SU-DHL-6 (cell line): ENCODE measurements around the gene LENEP.

Experiments used
- EZH2phosphoT487 ChIP-seq: fragments of 200-600 bp; sonication (generic), shearing (Covaris generic); conservative IDR thresholded peaks from 2 replicates; pipeline ENCODE4 v1.6.1; 2018; ENCODE audit warnings: mild to moderate bottlenecking, antibody characterized with exemption, low read length, moderate library complexity, mixed read lengths
- TF ChIP-seq, protein P1 (sequence below): fragments of 200-600 bp; sonication (generic); IDR thresholded peaks from one replicate; pipeline ENCODE4 v1.5.1; 2017; ENCODE audit warnings: antibody characterized with exemption, mild to moderate bottlenecking, low read length, moderate library complexity; ENCODE audit not compliant: insufficient read depth, poor library complexity, severe bottlenecking

- TF ChIP-seq EZH2phosphoT487, result no peak
- TF ChIP-seq, protein P1, sequence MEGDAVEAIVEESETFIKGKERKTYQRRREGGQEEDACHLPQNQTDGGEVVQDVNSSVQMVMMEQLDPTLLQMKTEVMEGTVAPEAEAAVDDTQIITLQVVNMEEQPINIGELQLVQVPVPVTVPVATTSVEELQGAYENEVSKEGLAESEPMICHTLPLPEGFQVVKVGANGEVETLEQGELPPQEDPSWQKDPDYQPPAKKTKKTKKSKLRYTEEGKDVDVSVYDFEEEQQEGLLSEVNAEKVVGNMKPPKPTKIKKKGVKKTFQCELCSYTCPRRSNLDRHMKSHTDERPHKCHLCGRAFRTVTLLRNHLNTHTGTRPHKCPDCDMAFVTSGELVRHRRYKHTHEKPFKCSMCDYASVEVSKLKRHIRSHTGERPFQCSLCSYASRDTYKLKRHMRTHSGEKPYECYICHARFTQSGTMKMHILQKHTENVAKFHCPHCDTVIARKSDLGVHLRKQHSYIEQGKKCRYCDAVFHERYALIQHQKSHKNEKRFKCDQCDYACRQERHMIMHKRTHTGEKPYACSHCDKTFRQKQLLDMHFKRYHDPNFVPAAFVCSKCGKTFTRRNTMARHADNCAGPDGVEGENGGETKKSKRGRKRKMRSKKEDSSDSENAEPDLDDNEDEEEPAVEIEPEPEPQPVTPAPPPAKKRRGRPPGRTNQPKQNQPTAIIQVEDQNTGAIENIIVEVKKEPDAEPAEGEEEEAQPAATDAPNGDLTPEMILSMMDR, result no peak
Observed at GRCh38 chr1:154968731-154969130, 24.7 kb upstream of the LENEP start.
